ENCODE measurements around the gene PKD2L1.

GRCh38 chr10:100359529-100360150 lies 29.6 kb upstream of the PKD2L1 start:
- TF ChIP-seq, protein P1, sequence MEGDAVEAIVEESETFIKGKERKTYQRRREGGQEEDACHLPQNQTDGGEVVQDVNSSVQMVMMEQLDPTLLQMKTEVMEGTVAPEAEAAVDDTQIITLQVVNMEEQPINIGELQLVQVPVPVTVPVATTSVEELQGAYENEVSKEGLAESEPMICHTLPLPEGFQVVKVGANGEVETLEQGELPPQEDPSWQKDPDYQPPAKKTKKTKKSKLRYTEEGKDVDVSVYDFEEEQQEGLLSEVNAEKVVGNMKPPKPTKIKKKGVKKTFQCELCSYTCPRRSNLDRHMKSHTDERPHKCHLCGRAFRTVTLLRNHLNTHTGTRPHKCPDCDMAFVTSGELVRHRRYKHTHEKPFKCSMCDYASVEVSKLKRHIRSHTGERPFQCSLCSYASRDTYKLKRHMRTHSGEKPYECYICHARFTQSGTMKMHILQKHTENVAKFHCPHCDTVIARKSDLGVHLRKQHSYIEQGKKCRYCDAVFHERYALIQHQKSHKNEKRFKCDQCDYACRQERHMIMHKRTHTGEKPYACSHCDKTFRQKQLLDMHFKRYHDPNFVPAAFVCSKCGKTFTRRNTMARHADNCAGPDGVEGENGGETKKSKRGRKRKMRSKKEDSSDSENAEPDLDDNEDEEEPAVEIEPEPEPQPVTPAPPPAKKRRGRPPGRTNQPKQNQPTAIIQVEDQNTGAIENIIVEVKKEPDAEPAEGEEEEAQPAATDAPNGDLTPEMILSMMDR (IDR thresholded peaks at IDR 0.05) = no peak
- TF ChIP-seq POLR2A (IDR thresholded peaks at IDR 0.05) = no peak
- no peak for TF ChIP-seq POLR2AphosphoS5 (IDR thresholded peaks at IDR 0.05)
- TF ChIP-seq EP300 (IDR thresholded peaks at IDR 0.05; ENCODE audit: low read depth) = no peak
